NCI-H82 treated with DMSO at 0.1 percent for 48 hours (cell line): ENCODE measurements around the gene GIT1.
A peak's percentile ranks its signal among the peaks of the same experiment; 100 is the strongest.

Experiments used
- DNase-seq: peaks from one replicate; lab custom pipeline; 2025; ENCODE audit not compliant: unreplicated experiment; lab: John Stamatoyannopoulos, UW

The GIT1 gene

GRCh38 chr17:29581583-29582253 is 7.7 kb downstream of the GIT1 start:
- no peak for DNase-seq

- peak; percentile 56 for DNase-seq
Observed at GRCh38 chr17:29579866-29580771, 9.3 kb downstream of the GIT1 start.

GRCh38 chr17:29578626-29579485 is 10.6 kb downstream of the GIT1 start:
- no peak for DNase-seq

GRCh38 chr17:29577385-29578211 is 11.8 kb downstream of the GIT1 start:
- no peak for DNase-seq

- no peak for DNase-seq
Observed at GRCh38 chr17:29577001-29577370, 12.5 kb downstream of the GIT1 start.

- DNase-seq, result no peak
Observed at GRCh38 chr17:29576214-29577000, 13.0 kb downstream of the GIT1 start.

GRCh38 chr17:29575511-29576213 is 13.8 kb downstream of the GIT1 start:
- no peak for DNase-seq

- no peak for DNase-seq
Observed at GRCh38 chr17:29574732-29575510, 14.5 kb downstream of the GIT1 start.

GRCh38 chr17:29573871-29574731 is 15.3 kb downstream of the GIT1 start:
- DNase-seq, result no peak

- DNase-seq, result no peak
Observed at GRCh38 chr17:29573558-29573869, 15.9 kb downstream of the GIT1 start.

- DNase-seq, result no peak
Observed at GRCh38 chr17:29572691-29573557, 16.5 kb downstream of the GIT1 start.

GRCh38 chr17:29571883-29572681 is 17.4 kb downstream of the GIT1 start:
- DNase-seq, result no peak

- no peak for DNase-seq
Observed at GRCh38 chr17:29571486-29571882, 18.0 kb downstream of the GIT1 start.

GRCh38 chr17:29570521-29570920 is 18.9 kb downstream of the GIT1 start:
- no peak for DNase-seq

GRCh38 chr17:29569245-29569950 is 20.1 kb downstream of the GIT1 start:
- DNase-seq, result peak; percentile 19
